B cell (primary cell): ENCODE measurements around the gene LIG3.

Experiments used
- CTCF ChIP-seq: fragments of 200-600 bp; IDR thresholded peaks from one replicate; pipeline ENCODE4 v1.8.0; 2022; ENCODE audit warnings: antibody characterized with exemption, mild to moderate bottlenecking
- EZH2 ChIP-seq: IDR thresholded peaks from 2 replicates; pipeline ENCODE4 v1.6.1; 2012; ENCODE audit warnings: borderline replicate concordance, low read depth, mild to moderate bottlenecking, moderate library complexity, low read length; ENCODE audit not compliant: insufficient read depth, poor library complexity, severe bottlenecking

DNA sequence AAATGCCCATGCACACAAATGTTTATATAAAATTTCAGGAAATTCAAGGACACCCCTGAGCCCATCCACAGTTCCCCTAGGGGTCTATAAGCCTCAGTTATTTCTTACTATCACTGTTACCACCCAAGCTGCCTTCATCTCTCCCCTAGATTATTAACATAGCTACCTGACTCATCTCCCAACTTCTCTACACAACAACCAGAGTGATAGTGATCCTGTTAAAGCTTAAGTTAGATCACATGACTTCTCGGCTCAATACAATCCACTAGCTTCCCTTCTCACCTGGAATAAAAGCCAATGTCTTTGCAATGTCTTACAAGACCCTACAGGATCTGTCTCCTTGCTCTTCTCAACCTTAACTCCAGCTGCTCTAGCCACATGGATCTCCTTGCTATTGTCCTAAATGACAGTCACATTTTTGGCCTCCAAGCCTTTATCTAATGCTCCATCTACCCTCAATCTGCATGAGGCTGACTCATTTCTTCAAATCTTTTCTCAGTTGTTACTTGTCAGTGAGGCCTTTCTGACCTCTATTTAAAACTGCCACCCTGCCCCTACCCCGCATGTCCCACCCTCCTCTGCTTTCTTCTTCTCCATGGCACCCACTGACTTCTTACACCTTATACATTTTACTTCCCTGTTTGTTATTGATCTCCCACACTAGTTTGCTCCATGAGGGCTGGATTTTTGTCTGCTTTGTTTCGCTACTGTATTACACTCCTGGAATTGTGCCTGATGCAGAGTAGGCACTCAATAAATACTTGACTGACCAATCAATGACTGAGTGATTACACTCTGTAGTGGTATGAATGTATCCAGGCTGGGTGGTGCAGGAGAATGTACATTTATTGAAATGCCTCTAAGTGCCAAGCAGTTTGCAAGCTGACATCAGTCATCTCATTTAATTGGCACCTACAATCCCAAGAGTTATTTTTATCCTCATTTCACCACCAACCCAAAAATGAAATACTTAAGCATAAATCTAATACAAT lies 5.2 kb upstream of the LIG3 start:
- no peak for TF ChIP-seq CTCF
- TF ChIP-seq EZH2: no peak
